ENCODE data around the gene CAPN12. TPM values are rescaled to one million over a fixed set of nuclear protein-coding genes. Genes with fewer than 3 reads are reported as not detected.

Gene CAPN12
- total RNA-seq, 1 experiment from 2014 or later = 8.8 TPM

DNA sequence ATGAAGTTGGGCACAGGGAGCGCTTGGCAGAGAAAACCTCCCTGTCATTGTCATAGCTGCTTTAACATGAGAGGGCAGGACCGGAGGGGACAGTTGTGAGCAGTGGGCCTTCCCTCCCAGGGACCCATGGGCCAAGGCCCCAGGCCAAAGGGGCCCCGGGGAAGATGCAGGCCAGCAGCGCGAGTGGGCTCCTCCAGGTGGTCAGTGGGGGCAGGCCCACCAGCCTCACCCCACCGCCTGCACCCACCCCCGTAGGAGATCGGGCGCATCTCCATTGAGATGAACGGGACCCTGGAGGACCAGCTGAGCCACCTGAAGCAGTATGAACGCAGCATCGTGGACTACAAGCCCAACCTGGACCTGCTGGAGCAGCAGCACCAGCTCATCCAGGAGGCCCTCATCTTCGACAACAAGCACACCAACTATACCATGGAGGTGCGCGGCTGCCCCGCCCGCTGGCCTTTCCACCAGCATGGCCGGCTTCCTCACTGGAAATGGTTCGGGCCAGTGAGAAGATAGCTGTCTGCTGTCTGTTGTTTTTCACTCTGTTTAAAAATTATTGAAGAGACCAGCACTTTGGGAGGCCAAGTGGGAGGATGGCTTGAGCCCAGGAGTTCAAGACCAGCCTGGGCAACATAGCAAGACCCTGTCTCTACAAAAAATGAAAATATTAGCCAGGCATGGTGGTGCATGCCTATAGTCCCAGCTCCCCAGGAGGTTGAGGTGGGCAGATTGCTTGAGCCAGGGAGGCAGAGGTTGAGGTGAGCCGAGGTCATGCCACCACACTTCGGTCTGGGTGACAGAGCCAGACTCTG, 18.6 kb downstream of the CAPN12 start:
- ATAC-seq = no peak
- peaks cover 22 to 83% of the 10 kb centered on the region in 2 experiments; a peak in 3 of 4 replicates for H3K36me3 ChIP-seq (ENCODE audit: control insufficient read depth in 1 of 2, insufficient read depth in 2 of 2, low read length in 2 of 2)

More for the DNA sequence above, 18.6 kb downstream of the CAPN12 start:
- Histone ChIP-seq H2AFZ (ENCODE audit: low read depth, low read length, poor library complexity, severe bottlenecking) (no peak overlapping the region), H3K9me3 (ENCODE audit: control insufficient read depth in 1 of 2, insufficient read depth in 1 of 2, low read depth in 1 of 2, low read length in 2 of 2) (no peaks in the 10 kb centered on the region), H3K9me2 (ENCODE audit: insufficient read depth) (no peaks in the 10 kb centered on the region), H3K27me3 (ENCODE audit: insufficient read depth, low read length) (no peaks in the 10 kb centered on the region), H3K4me3 (replicated peaks in 1 of 2; ENCODE audit: low read depth in 1 of 2, low read length in 2 of 2) (no peak overlapping the region), H4K20me1 (ENCODE audit: insufficient read depth) (no peaks in the 10 kb centered on the region), H3K4me1 (ENCODE audit: control insufficient read depth in 1 of 2, insufficient read depth in 2 of 2, low read length in 2 of 2) (peaks cover 0 to 2% of the 10 kb centered on the region in 2 experiments; a peak in 1 of 4 replicates), H3K9ac (ENCODE audit: low read length) (no peak overlapping the region), H3K4me2 (ENCODE audit: low read length) (no peak overlapping the region), H3K79me2 (ENCODE audit: insufficient read depth, low read length) (peaks cover 8% of the 10 kb centered on the region; the same call in 1 of the 2 replicates), H3K27ac (ENCODE audit: low read depth, low read length) (no peak overlapping the region)
- ChIA-PET CTCF (no interaction called here), POLR2A (no interaction called here), RAD21 (ENCODE audit: low non-redundant PET in 1 of 2, low total read pairs in 2 of 2, uncharacterized antibody in 2 of 2, unreplicated experiment in 2 of 2) (no interaction called here)
- intact Hi-C loops (cut with micrococcal nuclease) = no loop called here
- DNase-seq (ENCODE audit: low read depth, low spot score) = no peak
- TF ChIP-seq, protein P1, sequence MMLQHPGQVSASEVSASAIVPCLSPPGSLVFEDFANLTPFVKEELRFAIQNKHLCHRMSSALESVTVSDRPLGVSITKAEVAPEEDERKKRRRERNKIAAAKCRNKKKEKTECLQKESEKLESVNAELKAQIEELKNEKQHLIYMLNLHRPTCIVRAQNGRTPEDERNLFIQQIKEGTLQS (IDR thresholded peaks at IDR 0.05) = no peak
- TF ChIP-seq CBX3 (IDR thresholded peaks at IDR 0.05; ENCODE audit: low read depth) (no peak), JUND (IDR thresholded peaks at IDR 0.05) (no peak), POLR2A (IDR thresholded peaks at IDR 0.05; ENCODE audit: borderline replicate concordance, extremely low read depth, insufficient read depth, insufficient read length) (no peak), FOSL1 (IDR thresholded peaks at IDR 0.05; ENCODE audit: low read depth) (no peak), RAD21 (IDR thresholded peaks at IDR 0.05; ENCODE audit: low read depth) (no peak), SRF (IDR thresholded peaks at IDR 0.05; ENCODE audit: low read depth) (no peak), CEBPB (IDR thresholded peaks at IDR 0.05; ENCODE audit: low read depth) (no peak), TCF7L2 (IDR thresholded peaks at IDR 0.05; ENCODE audit: borderline replicate concordance, extremely low read depth, insufficient read depth, insufficient read length) (no peak), EZH2 (IDR thresholded peaks at IDR 0.05) (no peak), EZH2phosphoT487 (IDR thresholded peaks at IDR 0.05; ENCODE audit: borderline replicate concordance) (no peak), YY1 (IDR thresholded peaks at IDR 0.05; ENCODE audit: extremely low read depth, insufficient replicate concordance, low read depth, low read length) (no peak), SP1 (IDR thresholded peaks at IDR 0.05; ENCODE audit: low read depth) (no peak), ZFX (IDR thresholded peaks at IDR 0.05) (no peak), ELF1 (IDR thresholded peaks at IDR 0.05; ENCODE audit: borderline replicate concordance, low read depth) (no peak), EGR1 (IDR thresholded peaks at IDR 0.05; ENCODE audit: low read depth) (no peak), ZNF274 (IDR thresholded peaks at IDR 0.05; ENCODE audit: low read depth, low read length) (no peak)
- TF ChIP-seq, protein P2, sequence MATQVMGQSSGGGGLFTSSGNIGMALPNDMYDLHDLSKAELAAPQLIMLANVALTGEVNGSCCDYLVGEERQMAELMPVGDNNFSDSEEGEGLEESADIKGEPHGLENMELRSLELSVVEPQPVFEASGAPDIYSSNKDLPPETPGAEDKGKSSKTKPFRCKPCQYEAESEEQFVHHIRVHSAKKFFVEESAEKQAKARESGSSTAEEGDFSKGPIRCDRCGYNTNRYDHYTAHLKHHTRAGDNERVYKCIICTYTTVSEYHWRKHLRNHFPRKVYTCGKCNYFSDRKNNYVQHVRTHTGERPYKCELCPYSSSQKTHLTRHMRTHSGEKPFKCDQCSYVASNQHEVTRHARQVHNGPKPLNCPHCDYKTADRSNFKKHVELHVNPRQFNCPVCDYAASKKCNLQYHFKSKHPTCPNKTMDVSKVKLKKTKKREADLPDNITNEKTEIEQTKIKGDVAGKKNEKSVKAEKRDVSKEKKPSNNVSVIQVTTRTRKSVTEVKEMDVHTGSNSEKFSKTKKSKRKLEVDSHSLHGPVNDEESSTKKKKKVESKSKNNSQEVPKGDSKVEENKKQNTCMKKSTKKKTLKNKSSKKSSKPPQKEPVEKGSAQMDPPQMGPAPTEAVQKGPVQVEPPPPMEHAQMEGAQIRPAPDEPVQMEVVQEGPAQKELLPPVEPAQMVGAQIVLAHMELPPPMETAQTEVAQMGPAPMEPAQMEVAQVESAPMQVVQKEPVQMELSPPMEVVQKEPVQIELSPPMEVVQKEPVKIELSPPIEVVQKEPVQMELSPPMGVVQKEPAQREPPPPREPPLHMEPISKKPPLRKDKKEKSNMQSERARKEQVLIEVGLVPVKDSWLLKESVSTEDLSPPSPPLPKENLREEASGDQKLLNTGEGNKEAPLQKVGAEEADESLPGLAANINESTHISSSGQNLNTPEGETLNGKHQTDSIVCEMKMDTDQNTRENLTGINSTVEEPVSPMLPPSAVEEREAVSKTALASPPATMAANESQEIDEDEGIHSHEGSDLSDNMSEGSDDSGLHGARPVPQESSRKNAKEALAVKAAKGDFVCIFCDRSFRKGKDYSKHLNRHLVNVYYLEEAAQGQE (IDR thresholded peaks at IDR 0.05; ENCODE audit: low read depth) = no peak
- TF ChIP-seq, protein P3, sequence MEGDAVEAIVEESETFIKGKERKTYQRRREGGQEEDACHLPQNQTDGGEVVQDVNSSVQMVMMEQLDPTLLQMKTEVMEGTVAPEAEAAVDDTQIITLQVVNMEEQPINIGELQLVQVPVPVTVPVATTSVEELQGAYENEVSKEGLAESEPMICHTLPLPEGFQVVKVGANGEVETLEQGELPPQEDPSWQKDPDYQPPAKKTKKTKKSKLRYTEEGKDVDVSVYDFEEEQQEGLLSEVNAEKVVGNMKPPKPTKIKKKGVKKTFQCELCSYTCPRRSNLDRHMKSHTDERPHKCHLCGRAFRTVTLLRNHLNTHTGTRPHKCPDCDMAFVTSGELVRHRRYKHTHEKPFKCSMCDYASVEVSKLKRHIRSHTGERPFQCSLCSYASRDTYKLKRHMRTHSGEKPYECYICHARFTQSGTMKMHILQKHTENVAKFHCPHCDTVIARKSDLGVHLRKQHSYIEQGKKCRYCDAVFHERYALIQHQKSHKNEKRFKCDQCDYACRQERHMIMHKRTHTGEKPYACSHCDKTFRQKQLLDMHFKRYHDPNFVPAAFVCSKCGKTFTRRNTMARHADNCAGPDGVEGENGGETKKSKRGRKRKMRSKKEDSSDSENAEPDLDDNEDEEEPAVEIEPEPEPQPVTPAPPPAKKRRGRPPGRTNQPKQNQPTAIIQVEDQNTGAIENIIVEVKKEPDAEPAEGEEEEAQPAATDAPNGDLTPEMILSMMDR (IDR thresholded peaks at IDR 0.05 in 2 of 3, conservative IDR thresholded peaks at IDR 0.05 in 1 of 3; ENCODE audit: borderline replicate concordance in 1 of 3, insufficient read depth in 1 of 3, low read depth in 2 of 3, low read length in 2 of 3) = no peak
- TF ChIP-seq, protein P4, sequence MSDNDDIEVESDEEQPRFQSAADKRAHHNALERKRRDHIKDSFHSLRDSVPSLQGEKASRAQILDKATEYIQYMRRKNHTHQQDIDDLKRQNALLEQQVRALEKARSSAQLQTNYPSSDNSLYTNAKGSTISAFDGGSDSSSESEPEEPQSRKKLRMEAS (IDR thresholded peaks at IDR 0.05) = no peak
- BruUV-seq (replicated peaks) = no TSS peak
